Activated naive CD8-positive, alpha-beta T cell treated with anti-CD3 and anti-CD28 coated beads, Interleukin-2, amount 50 U/mL, for 16 hours (primary cell): ENCODE results near the gene FGF14.

Experiments
- DNase-seq: peaks from one replicate; pipeline ENCODE4 v3.0.0-alpha.2; 2020; ENCODE audit warnings: low read depth, low spot score

The FGF14 gene

GRCh38 chr13:101931186-101931585, 470.7 kb downstream of the FGF14 start:
- DNase-seq = no peak

- no peak for DNase-seq
Observed at GRCh38 chr13:101930331-101930730, 471.5 kb downstream of the FGF14 start.

GRCh38 chr13:101925731-101926130, 476.1 kb downstream of the FGF14 start:
- DNase-seq = no peak

- no peak for DNase-seq
Observed at GRCh38 chr13:101919541-101920181, 482.2 kb downstream of the FGF14 start.

- DNase-seq = no peak
Observed at GRCh38 chr13:101917833-101918661, 483.8 kb downstream of the FGF14 start.

- no peak for DNase-seq
Observed at GRCh38 chr13:101917475-101917810, 484.4 kb downstream of the FGF14 start.

GRCh38 chr13:101916775-101917474, 484.9 kb downstream of the FGF14 start:
- no peak for DNase-seq

GRCh38 chr13:101916108-101916774, 485.6 kb downstream of the FGF14 start:
- no peak for DNase-seq

- DNase-seq = no peak
Observed at GRCh38 chr13:101915755-101916107, 486.1 kb downstream of the FGF14 start.

- no peak for DNase-seq
Observed at GRCh38 chr13:101915331-101915730, 486.5 kb downstream of the FGF14 start.

GRCh38 chr13:101911752-101912151, 490.1 kb downstream of the FGF14 start:
- no peak for DNase-seq

GRCh38 chr13:101903890-101904289, 498.0 kb downstream of the FGF14 start:
- no peak for DNase-seq

GRCh38 chr13:101898676-101899075, 503.2 kb downstream of the FGF14 start:
- DNase-seq = no peak

GRCh38 chr13:101896541-101896940, 505.3 kb downstream of the FGF14 start:
- DNase-seq = no peak

- no peak for DNase-seq
Observed at GRCh38 chr13:101893021-101893420, 508.8 kb downstream of the FGF14 start.

GRCh38 chr13:101892296-101892695, 509.6 kb downstream of the FGF14 start:
- no peak for DNase-seq

GRCh38 chr13:101881593-101881992, 520.3 kb downstream of the FGF14 start:
- DNase-seq = no peak

GRCh38 chr13:101880581-101880980, 521.3 kb downstream of the FGF14 start:
- DNase-seq = no peak

GRCh38 chr13:101876951-101877350, 524.9 kb downstream of the FGF14 start:
- DNase-seq = no peak

GRCh38 chr13:101875717-101876393, 526.0 kb downstream of the FGF14 start:
- no peak for DNase-seq

GRCh38 chr13:101875091-101875490, 526.8 kb downstream of the FGF14 start:
- no peak for DNase-seq

GRCh38 chr13:101869553-101869952, 532.3 kb downstream of the FGF14 start:
- no peak for DNase-seq
